TTC549 (cell line): ENCODE data around the gene CEP164.
"Not testable (repeated sequence)": the region's sequence is repeated elsewhere in the genome, so short reads cannot be mapped to it uniquely, and the experiment has no call there.

Source experiments
- FAIRE-seq: peaks from 2 replicates; lab custom pipeline; 2012; peaks lifted over from hg19 to GRCh38; lab: Jason Lieb, UNC

CEP164 gene

GRCh38 chr11:117398618-117399017 is 71.0 kb downstream of the CEP164 start:
- not testable (repeated sequence) for FAIRE-seq

GRCh38 chr11:117399100-117399840 is 71.6 kb downstream of the CEP164 start:
- FAIRE-seq = not testable (repeated sequence)

- FAIRE-seq = not testable (repeated sequence)
Observed at GRCh38 chr11:117405898-117406297, 78.2 kb downstream of the CEP164 start.

- FAIRE-seq = no peak
Observed at GRCh38 chr11:117407016-117407415, 79.4 kb downstream of the CEP164 start.

- FAIRE-seq = no peak
Observed at GRCh38 chr11:117408356-117408755, 80.7 kb downstream of the CEP164 start.

- FAIRE-seq = no peak
Observed at GRCh38 chr11:117409511-117409910, 81.9 kb downstream of the CEP164 start.

- no peak for FAIRE-seq
Observed at GRCh38 chr11:117410238-117410637, 82.6 kb downstream of the CEP164 start.

- no peak for FAIRE-seq
Observed at GRCh38 chr11:117410861-117411710, 83.4 kb downstream of the CEP164 start.

GRCh38 chr11:117411736-117412135 is 84.1 kb downstream of the CEP164 start:
- no peak for FAIRE-seq

- FAIRE-seq = no peak
Observed at GRCh38 chr11:117412176-117412575, 84.5 kb downstream of the CEP164 start.

GRCh38 chr11:117412653-117413275 is 85.1 kb downstream of the CEP164 start:
- no peak for FAIRE-seq

- FAIRE-seq = no peak
Observed at GRCh38 chr11:117413616-117414015, 86.0 kb downstream of the CEP164 start.

- FAIRE-seq = no peak
Observed at GRCh38 chr11:117414724-117415123, 87.1 kb downstream of the CEP164 start.

GRCh38 chr11:117415358-117415896 is 87.8 kb downstream of the CEP164 start:
- no peak for FAIRE-seq

GRCh38 chr11:117417342-117417741 is 89.7 kb downstream of the CEP164 start:
- FAIRE-seq = no peak

- no peak for FAIRE-seq
Observed at GRCh38 chr11:117417856-117418255, 90.2 kb downstream of the CEP164 start.

- no peak for FAIRE-seq
Observed at GRCh38 chr11:117418737-117419481, 91.3 kb downstream of the CEP164 start.

GRCh38 chr11:117419482-117420142 is 92.0 kb downstream of the CEP164 start:
- no peak for FAIRE-seq

GRCh38 chr11:117420143-117420485 is 92.5 kb downstream of the CEP164 start:
- no peak for FAIRE-seq

GRCh38 chr11:117420598-117420997 is 92.9 kb downstream of the CEP164 start:
- FAIRE-seq = no peak

- no peak for FAIRE-seq
Observed at GRCh38 chr11:117421041-117421440, 93.4 kb downstream of the CEP164 start.

- no peak for FAIRE-seq
Observed at GRCh38 chr11:117421476-117421875, 93.8 kb downstream of the CEP164 start.
